ENCODE measurements around the gene TENM3.
A peak's percentile ranks its signal among the peaks of the same experiment; 100 is the strongest.

Gene TENM3

GRCh38 chr4:182492423-182492822 lies 249.2 kb downstream of the TENM3 start:
- ATAC-seq = peak; percentile 93

GRCh38 chr4:182493377-182493776 lies 250.2 kb downstream of the TENM3 start:
- ATAC-seq = no peak
- TF ChIP-seq CSDC2 (CRISPR knock-in tag; IDR thresholded peaks at IDR 0.05) = no peak
- TF ChIP-seq GLIS3 (CRISPR knock-in tag; IDR thresholded peaks at IDR 0.05) = no peak
- no peak for TF ChIP-seq ZFP30 (CRISPR knock-in tag; IDR thresholded peaks at IDR 0.05)
- TF ChIP-seq RARB (CRISPR knock-in tag; IDR thresholded peaks at IDR 0.05) = no peak
- no peak for TF ChIP-seq TCF4 (CRISPR knock-in tag; IDR thresholded peaks at IDR 0.05; ENCODE audit: borderline replicate concordance)
- TF ChIP-seq CREB5 (CRISPR knock-in tag; IDR thresholded peaks at IDR 0.05; ENCODE audit: low read depth) = no peak
- no peak for TF ChIP-seq CSRNP3 (CRISPR knock-in tag; IDR thresholded peaks at IDR 0.05)
- no peak for TF ChIP-seq TOX (CRISPR knock-in tag; IDR thresholded peaks at IDR 0.05; ENCODE audit: borderline replicate concordance)
- no peak for TF ChIP-seq ZNF70 (CRISPR knock-in tag; IDR thresholded peaks at IDR 0.05)
- TF ChIP-seq ZC3H10 (CRISPR knock-in tag; IDR thresholded peaks at IDR 0.05) = no peak
- TF ChIP-seq BACH2 (CRISPR knock-in tag; IDR thresholded peaks at IDR 0.05; ENCODE audit: borderline replicate concordance) = no peak
- no peak for TF ChIP-seq POU6F1 (CRISPR knock-in tag; IDR thresholded peaks at IDR 0.05; ENCODE audit: borderline replicate concordance, low read depth)
- no peak for TF ChIP-seq ZNF8 (CRISPR knock-in tag; IDR thresholded peaks at IDR 0.05)
- TF ChIP-seq ZFP3 (CRISPR knock-in tag; IDR thresholded peaks at IDR 0.05) = no peak
- TF ChIP-seq ARNTL (CRISPR knock-in tag; IDR thresholded peaks at IDR 0.05; ENCODE audit: borderline replicate concordance, low read depth) = no peak

More at GRCh38 chr4:182492423-182492822, 249.2 kb downstream of the TENM3 start:
- no peak for TF ChIP-seq TCF4 (CRISPR knock-in tag; IDR thresholded peaks at IDR 0.05; ENCODE audit: borderline replicate concordance)
- peak; percentile 20; the same call in 1 of the 2 replicates for TF ChIP-seq ISL1 (CRISPR knock-in tag; IDR thresholded peaks at IDR 0.05)

- ATAC-seq = no peak
- TF ChIP-seq ZNF565 (CRISPR knock-in tag; conservative IDR thresholded peaks at IDR 0.05; ENCODE audit: low read depth) = no peak
- TF ChIP-seq CSDC2 (CRISPR knock-in tag; IDR thresholded peaks at IDR 0.05) = no peak
- TF ChIP-seq BACH2 (CRISPR knock-in tag; IDR thresholded peaks at IDR 0.05; ENCODE audit: borderline replicate concordance) = no peak
- no peak for TF ChIP-seq ZFP3 (CRISPR knock-in tag; IDR thresholded peaks at IDR 0.05)
- no peak for TF ChIP-seq RARB (CRISPR knock-in tag; IDR thresholded peaks at IDR 0.05)
- no peak for TF ChIP-seq TCF4 (CRISPR knock-in tag; IDR thresholded peaks at IDR 0.05; ENCODE audit: borderline replicate concordance)
- TF ChIP-seq CREB5 (CRISPR knock-in tag; IDR thresholded peaks at IDR 0.05; ENCODE audit: low read depth) = no peak
- TF ChIP-seq ZNF70 (CRISPR knock-in tag; IDR thresholded peaks at IDR 0.05) = no peak
- no peak for TF ChIP-seq ARNTL (CRISPR knock-in tag; IDR thresholded peaks at IDR 0.05; ENCODE audit: borderline replicate concordance, low read depth)
- no peak for TF ChIP-seq ZFP30 (CRISPR knock-in tag; IDR thresholded peaks at IDR 0.05)
- no peak for TF ChIP-seq ISL1 (CRISPR knock-in tag; IDR thresholded peaks at IDR 0.05)
Observed at GRCh38 chr4:182494103-182494502, 250.9 kb downstream of the TENM3 start.

GRCh38 chr4:182495031-182495430 lies 251.8 kb downstream of the TENM3 start:
- TF ChIP-seq GLIS3 (CRISPR knock-in tag; IDR thresholded peaks at IDR 0.05) = no peak
- no peak for TF ChIP-seq ZNF565 (CRISPR knock-in tag; conservative IDR thresholded peaks at IDR 0.05; ENCODE audit: low read depth)
- no peak for TF ChIP-seq PPARA (CRISPR knock-in tag; IDR thresholded peaks at IDR 0.05; ENCODE audit: borderline replicate concordance)
- TF ChIP-seq CSDC2 (CRISPR knock-in tag; IDR thresholded peaks at IDR 0.05) = no peak
- TF ChIP-seq PATZ1 (CRISPR knock-in tag; IDR thresholded peaks at IDR 0.05; ENCODE audit: borderline replicate concordance) = no peak
- no peak for TF ChIP-seq ZC3H10 (CRISPR knock-in tag; IDR thresholded peaks at IDR 0.05)
- TF ChIP-seq ZFP3 (CRISPR knock-in tag; IDR thresholded peaks at IDR 0.05) = no peak
- no peak for TF ChIP-seq ZFP30 (CRISPR knock-in tag; IDR thresholded peaks at IDR 0.05)
- no peak for ATAC-seq
